ENCODE data around the gene TBC1D5.

GRCh38 chr3:17399586-17399985 lies 342.8 kb downstream of the TBC1D5 start:
- TF ChIP-seq REST (IDR thresholded peaks at IDR 0.05; ENCODE audit: insufficient read depth in 1 of 2, low read depth in 2 of 2, low read length in 1 of 2) (no peak), POLR2AphosphoS5 (IDR thresholded peaks at IDR 0.05; ENCODE audit: low read depth, low read length) (no peak), TCF7L2 (IDR thresholded peaks at IDR 0.05; ENCODE audit: low read depth, low read length) (no peak), SIN3A (IDR thresholded peaks at IDR 0.05; ENCODE audit: borderline replicate concordance, insufficient read depth, low read depth, low read length) (no peak)

All from Panc1 (cell line).